ENCODE measurements around the gene MAP3K3.

Gene MAP3K3

DNA sequence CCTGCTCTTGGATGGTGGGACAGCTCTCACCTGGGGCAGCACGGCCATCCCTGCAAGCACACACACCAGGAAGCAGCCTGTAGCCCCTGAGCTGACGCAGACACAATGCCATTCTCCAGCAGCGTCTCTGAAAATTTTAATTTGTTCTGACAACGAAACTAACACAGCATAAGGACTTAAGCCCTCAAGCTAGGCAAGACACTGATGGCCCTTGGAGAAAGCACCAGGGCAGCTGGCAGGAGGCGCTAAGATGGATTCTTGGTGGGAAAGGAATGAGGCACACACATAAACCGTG lies 80.5 kb downstream of the MAP3K3 start (continued):
- TF ChIP-seq ZNF114 (tag by site-specific recombination; IDR thresholded peaks at IDR 0.05), result no peak
- no peak for TF ChIP-seq KLF16 (tag by site-specific recombination; IDR thresholded peaks at IDR 0.05)
- no peak for TF ChIP-seq ZSCAN23 (tag by site-specific recombination; IDR thresholded peaks at IDR 0.05)
- TF ChIP-seq ZNF121 (tag by site-specific recombination; IDR thresholded peaks at IDR 0.05), result no peak
- TF ChIP-seq ZNF664 (tag by site-specific recombination; IDR thresholded peaks at IDR 0.05), result no peak
- no peak for TF ChIP-seq ZNF133 (tag by site-specific recombination; IDR thresholded peaks at IDR 0.05)
- no peak for TF ChIP-seq PRDM1 (tag by site-specific recombination; IDR thresholded peaks at IDR 0.05)
- no peak for TF ChIP-seq REPIN1 (tag by site-specific recombination; IDR thresholded peaks at IDR 0.05; ENCODE audit: low read depth)
- no peak for TF ChIP-seq SP3 (tag by site-specific recombination; IDR thresholded peaks at IDR 0.05)
- TF ChIP-seq IKZF3 (tag by site-specific recombination; IDR thresholded peaks at IDR 0.05), result no peak

- H3K9me3 ChIP-seq (ENCODE audit: control insufficient read depth, insufficient read depth, low read depth, low read length), result no peaks in the 10 kb centered on the region
- H3K4me1 ChIP-seq (ENCODE audit: control insufficient read depth, insufficient read depth, low read length), result peaks cover 3% of the 10 kb centered on the region; the same call in 1 of the 2 replicates
- H3K27ac ChIP-seq (ENCODE audit: extremely low read depth, low read depth, low read length), result no peak overlapping the region
- TF ChIP-seq ZBTB17 (tag by site-specific recombination; IDR thresholded peaks at IDR 0.05) (no peak), AEBP2 (tag by site-specific recombination; IDR thresholded peaks at IDR 0.05; ENCODE audit: borderline replicate concordance) (no peak)
- ChIA-PET CTCF (interaction anchor here (0.6 kb wide), 1 partner anchor 11 kb away, joined by 5 read pairs; no protein-coding TSS in a partner anchor), POLR2A (interaction anchor here (0.6 to 1.4 kb wide), 2 partner anchors 39 to 47 kb away, joined by 3 to 4 read pairs; no protein-coding TSS in a partner anchor)
- peaks cover 0 to 55% of the 10 kb centered on the region in 2 experiments; a peak in 2 of 3 replicates for H3K36me3 ChIP-seq (ENCODE audit: control insufficient read depth in 2 of 2, insufficient read depth in 1 of 2, low read length in 2 of 2)
- H3K4me3 ChIP-seq (ENCODE audit: low read depth, low read length), result no peak overlapping the region
These were observed 80.8 kb downstream of the MAP3K3 start for GRCh38 chr17:63703029-63703428.

DNA sequence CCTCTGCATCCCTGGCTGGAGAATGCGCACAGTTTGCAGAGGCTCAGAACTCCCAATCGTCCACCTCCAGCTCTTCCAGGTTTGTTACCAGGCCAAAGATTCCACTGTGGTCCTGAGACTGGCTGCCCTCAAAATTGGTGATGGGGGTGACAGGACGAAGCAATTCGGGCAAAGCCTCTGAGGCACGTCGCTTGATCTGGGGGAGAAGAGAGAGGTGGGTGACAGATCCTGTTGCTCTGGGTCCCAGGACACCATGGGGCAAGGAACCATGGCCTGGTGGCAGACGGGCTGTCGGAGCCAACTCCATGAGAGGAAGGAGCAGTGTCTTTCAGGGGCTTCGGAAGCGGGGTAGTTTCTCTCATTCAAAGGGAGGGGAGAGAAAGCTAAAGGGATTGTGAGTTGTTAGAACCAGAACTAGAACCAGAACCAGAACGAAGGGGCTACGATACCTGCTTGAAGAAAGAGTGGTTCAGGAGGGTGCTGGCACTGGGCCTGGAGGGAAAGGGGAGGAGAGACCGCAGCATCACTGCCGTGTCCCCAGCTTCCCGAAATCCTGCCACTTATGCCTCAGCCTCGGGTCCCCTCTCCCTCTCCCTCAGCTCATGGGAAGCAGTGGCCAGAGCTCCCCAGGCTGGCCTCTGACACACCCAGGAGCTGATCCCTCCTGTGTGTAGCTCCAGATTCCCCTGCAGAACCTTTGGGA lies 81.5 kb downstream of the MAP3K3 start:
- Histone ChIP-seq H3K27ac (ENCODE audit: extremely low read depth, low read depth, low read length) (no peak overlapping the region), H3K9me3 (ENCODE audit: control insufficient read depth, insufficient read depth, low read depth, low read length) (no peaks in the 10 kb centered on the region), H3K4me3 (ENCODE audit: low read depth, low read length) (no peak overlapping the region), H3K36me3 (ENCODE audit: control insufficient read depth in 2 of 2, insufficient read depth in 1 of 2, low read length in 2 of 2) (peaks cover 5 to 57% of the 10 kb centered on the region in 2 experiments), H3K4me1 (ENCODE audit: control insufficient read depth, insufficient read depth, low read length) (peaks cover 3% of the 10 kb centered on the region; the same call in 1 of the 2 replicates)
- TF ChIP-seq ZBTB48 (tag by site-specific recombination; IDR thresholded peaks at IDR 0.05) (no peak), SCRT1 (tag by site-specific recombination; IDR thresholded peaks at IDR 0.05; ENCODE audit: borderline replicate concordance) (no peak), ZBTB10 (tag by site-specific recombination; IDR thresholded peaks at IDR 0.05) (no peak)
- ChIA-PET POLR2A (interaction anchor here (0.5 to 0.6 kb wide), 2 partner anchors 46 to 58 kb away, joined by 3 read pairs; no protein-coding TSS in a partner anchor), CTCF (interaction anchor here (0.6 kb wide), 1 partner anchor 10 kb away, joined by 5 read pairs; no protein-coding TSS in a partner anchor)

GRCh38 chr17:63704259-63704576 lies 82.0 kb downstream of the MAP3K3 start:
- POLR2A ChIA-PET, result no interaction called here
- TF ChIP-seq YY2 (tag by site-specific recombination; IDR thresholded peaks at IDR 0.05), result no peak
- no peak for TF ChIP-seq ZNF558 (tag by site-specific recombination; IDR thresholded peaks at IDR 0.05)
- no peak for TF ChIP-seq ZNF776 (tag by site-specific recombination; IDR thresholded peaks at IDR 0.05; ENCODE audit: borderline replicate concordance)
- TF ChIP-seq ZNF747 (tag by site-specific recombination; IDR thresholded peaks at IDR 0.05), result no peak
- no peak for TF ChIP-seq ZNF629 (tag by site-specific recombination; IDR thresholded peaks at IDR 0.05)
- no peak for TF ChIP-seq ZNF37A (tag by site-specific recombination; IDR thresholded peaks at IDR 0.05)
- TF ChIP-seq, protein P1, sequence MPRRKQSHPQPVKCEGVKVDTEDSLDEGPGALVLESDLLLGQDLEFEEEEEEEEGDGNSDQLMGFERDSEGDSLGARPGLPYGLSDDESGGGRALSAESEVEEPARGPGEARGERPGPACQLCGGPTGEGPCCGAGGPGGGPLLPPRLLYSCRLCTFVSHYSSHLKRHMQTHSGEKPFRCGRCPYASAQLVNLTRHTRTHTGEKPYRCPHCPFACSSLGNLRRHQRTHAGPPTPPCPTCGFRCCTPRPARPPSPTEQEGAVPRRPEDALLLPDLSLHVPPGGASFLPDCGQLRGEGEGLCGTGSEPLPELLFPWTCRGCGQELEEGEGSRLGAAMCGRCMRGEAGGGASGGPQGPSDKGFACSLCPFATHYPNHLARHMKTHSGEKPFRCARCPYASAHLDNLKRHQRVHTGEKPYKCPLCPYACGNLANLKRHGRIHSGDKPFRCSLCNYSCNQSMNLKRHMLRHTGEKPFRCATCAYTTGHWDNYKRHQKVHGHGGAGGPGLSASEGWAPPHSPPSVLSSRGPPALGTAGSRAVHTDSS (tag by site-specific recombination; IDR thresholded peaks at IDR 0.05), result no peak
- no peak for TF ChIP-seq ZNF624 (tag by site-specific recombination; IDR thresholded peaks at IDR 0.05)
- TF ChIP-seq, protein P2, sequence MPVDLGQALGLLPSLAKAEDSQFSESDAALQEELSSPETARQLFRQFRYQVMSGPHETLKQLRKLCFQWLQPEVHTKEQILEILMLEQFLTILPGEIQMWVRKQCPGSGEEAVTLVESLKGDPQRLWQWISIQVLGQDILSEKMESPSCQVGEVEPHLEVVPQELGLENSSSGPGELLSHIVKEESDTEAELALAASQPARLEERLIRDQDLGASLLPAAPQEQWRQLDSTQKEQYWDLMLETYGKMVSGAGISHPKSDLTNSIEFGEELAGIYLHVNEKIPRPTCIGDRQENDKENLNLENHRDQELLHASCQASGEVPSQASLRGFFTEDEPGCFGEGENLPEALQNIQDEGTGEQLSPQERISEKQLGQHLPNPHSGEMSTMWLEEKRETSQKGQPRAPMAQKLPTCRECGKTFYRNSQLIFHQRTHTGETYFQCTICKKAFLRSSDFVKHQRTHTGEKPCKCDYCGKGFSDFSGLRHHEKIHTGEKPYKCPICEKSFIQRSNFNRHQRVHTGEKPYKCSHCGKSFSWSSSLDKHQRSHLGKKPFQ (tag by site-specific recombination; IDR thresholded peaks at IDR 0.05), result no peak
- no peak for TF ChIP-seq OSR2 (tag by site-specific recombination; IDR thresholded peaks at IDR 0.05)
- no peak for TF ChIP-seq ZNF114 (tag by site-specific recombination; IDR thresholded peaks at IDR 0.05)

More at GRCh38 chr17:63704259-63704576, 82.0 kb downstream of the MAP3K3 start:
- CTCF ChIA-PET, result no interaction called here
- Histone ChIP-seq H3K4me1 (ENCODE audit: control insufficient read depth, insufficient read depth, low read length) (no peaks in the 10 kb centered on the region), H3K4me3 (ENCODE audit: low read depth, low read length) (no peak overlapping the region), H3K27ac (ENCODE audit: extremely low read depth, low read depth, low read length) (no peak overlapping the region), H3K9me3 (ENCODE audit: control insufficient read depth, insufficient read depth, low read depth, low read length) (no peaks in the 10 kb centered on the region), H3K36me3 (ENCODE audit: control insufficient read depth in 2 of 2, insufficient read depth in 1 of 2, low read length in 2 of 2) (peaks cover 7 to 62% of the 10 kb centered on the region in 2 experiments)

Data from HEK293 (cell line).